Endothelial cell of hepatic sinusoid (primary cell): Measurements from ENCODE around the gene NIM1K.
"Not testable (repeated sequence)": the region's sequence is repeated elsewhere in the genome, so short reads cannot be mapped to it uniquely, and the experiment has no call there.

Experiments
- in situ Hi-C: cut with HindIII; loops from 2 replicates; pipeline ENCODE4 v1.10.0; 2017; ENCODE audit warnings: low sequenced_read_pairs

NIM1K gene

DNA sequence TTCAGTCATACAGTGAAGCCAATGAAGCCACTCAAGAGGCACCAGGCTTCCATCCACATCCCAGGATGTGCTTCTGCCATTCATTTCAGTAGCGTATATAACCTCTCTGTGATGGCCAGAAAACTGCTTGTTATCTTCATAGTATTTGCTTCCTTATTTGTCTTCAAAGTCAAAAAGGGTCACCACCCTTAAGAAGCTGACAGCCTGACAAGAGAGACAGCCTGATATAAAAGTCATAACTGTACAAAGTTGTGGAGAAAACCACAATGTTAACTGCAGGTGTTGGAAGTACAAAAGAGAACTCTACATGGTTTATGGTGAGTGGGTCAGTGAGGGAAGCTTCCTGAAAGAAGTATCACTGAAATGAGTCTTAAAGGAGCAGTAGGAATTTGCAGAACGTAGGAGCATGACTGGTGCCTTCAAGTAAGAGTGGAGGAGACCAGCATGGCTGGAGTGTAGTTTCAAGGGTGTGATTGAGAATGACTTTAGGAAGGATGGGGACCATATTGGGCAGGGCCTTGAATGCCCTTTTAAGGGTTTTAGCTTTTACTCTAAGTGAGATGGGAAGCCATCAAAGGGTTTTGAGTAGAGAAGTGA, 33.7 kb downstream of the NIM1K start:
- in situ Hi-C loops: no loop called here

DNA sequence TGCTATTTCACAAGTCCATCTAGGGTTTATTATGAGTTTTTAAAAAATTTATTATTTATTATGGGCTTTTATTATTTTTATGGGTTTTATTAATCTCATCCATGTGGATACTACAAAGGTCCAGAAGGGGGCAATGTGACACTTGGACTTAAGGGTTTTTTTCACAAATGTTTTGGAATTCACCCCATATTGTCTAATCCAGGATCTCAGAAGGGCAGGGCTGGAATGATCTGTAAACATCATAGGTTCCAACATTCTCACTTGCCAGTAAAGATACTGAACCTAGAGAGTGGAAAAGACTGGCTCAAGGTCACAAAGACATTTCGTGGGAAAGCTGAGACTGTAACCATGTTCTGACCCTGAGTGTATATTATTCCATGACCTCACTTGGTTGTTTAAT, 35.6 kb downstream of the NIM1K start:
- in situ Hi-C loops: no loop called here

DNA sequence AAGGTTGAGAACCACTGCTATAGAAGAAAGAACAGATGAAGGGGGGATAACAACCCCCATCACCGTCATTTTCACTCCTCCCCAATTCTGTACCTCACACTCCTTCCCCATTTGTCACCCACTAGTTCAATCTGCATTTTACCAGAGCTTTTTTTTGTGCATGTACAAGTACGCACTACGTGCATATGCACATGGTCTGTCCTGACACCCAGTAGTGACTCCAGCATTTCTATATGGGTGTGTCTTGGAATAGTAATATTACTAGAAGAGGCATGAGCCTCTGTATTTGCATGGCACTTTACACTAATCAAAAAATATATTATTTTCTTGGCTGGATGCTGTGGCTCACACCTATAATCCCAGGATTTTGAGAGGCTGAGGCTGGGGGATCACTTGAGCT, 38.7 kb downstream of the NIM1K start:
- in situ Hi-C loops: no loop called here

DNA sequence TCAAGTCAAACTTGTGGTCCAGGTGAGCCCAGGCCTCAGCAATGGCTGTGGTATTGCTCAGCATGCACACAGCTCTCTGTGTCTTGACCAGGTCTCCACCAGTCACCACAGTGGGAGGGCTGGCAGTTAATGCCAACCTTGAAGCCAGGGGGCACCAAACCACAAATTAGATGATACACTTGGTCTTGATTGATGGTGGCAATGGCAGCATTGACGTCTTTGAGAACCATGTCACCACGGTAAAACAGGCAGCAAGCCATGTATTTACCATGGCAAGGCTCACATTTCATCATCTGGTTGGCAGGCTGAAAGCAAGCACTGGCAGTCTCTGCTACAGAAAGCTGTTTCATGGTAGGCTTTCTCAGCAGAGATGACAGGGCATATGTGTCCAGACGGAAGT, 40.0 kb downstream of the NIM1K start:
- in situ Hi-C loops: no loop called here

DNA sequence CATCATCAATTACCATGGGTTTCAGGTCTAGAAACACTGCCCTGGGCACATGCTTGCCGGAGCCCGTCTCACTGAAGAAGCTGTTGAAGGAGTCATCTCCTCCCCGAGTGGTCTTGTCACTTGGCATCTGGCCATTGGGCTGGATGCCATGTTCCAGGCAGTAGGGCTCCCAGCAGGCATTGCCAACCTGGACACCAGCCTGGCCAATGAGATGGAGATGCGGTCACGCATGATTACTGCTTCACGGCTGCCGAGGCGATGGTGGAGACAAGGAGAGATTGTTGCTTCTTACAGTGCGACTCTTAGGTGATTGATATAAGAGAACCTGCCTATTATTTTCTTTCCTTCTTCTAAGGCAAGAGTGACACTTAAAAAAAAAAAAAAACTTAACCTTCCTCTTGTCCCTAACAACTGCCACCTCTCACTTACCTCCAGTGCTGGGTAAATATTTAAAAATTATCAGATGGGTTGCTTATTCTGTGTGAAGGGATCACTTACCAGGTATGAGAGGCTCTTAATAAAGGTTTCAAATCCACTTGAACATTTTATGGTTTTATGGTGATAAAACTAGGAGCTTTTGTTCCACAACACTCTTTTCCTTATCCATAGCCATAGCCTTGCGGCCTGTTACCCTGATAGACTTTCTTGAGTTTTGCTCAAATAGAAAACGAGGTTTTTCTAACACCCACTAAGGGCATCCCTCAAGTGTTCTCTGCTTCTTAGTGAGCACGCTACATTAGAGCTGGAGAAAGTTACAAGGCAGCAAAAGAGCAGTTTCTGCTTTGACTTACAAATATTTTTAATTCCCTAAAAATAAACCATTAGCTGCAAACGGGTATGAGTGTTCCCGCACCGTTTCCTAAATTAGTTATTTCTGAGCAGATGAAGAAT, 41.2 kb downstream of the NIM1K start:
- in situ Hi-C loops: no loop called here

DNA sequence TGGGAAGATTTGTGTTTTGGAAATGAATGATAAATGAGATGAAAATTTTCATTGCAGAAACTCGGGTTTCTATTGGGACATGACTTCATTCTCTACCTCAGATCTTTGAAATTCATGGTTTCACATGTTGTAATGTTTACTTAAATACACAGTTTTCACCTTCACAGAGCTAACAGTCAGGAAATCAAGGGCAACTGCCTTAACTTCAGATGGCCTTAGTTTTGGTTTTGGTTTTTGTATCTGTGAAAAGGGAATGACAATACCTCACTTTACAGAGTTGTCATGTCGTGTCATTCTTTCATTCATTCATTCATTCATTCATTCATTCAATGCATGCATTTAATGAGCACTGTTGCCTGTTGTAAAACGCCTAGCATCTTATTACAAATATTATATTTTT, 41.9 kb downstream of the NIM1K start:
- in situ Hi-C loops: no loop called here

DNA sequence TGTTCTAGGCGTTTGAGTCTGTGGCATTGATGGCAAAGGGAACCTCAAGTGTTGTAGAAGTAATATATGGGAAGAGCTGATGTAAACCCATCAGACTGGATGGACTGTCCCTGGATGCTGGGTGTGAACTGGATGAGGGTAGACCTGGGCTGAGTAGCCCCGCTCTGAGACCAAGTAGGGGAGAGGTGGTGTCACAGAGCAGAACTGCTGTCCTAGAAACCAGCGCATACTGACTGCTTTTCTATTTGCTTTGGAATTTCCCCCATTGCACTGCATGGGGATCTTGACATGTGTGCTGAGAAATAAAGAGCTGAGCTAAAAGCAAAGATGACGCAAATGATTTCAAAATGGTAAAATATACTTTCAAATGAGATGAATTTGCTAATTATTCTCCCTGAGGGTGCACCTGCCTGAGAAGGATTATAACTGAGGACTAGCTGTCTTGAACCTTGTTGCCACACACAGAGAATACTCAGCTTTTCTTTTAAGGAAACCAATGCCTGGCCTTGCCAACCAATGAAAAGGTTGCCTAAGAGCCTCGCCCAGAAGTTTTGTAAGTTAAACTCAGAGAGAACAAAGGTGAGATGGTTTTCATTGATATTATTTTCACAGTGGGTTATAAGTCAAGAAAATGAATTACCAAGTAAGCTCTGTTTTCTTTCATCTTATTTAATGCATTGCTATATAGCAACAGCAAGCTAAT, 44.8 kb downstream of the NIM1K start:
- in situ Hi-C loops: no loop called here

DNA sequence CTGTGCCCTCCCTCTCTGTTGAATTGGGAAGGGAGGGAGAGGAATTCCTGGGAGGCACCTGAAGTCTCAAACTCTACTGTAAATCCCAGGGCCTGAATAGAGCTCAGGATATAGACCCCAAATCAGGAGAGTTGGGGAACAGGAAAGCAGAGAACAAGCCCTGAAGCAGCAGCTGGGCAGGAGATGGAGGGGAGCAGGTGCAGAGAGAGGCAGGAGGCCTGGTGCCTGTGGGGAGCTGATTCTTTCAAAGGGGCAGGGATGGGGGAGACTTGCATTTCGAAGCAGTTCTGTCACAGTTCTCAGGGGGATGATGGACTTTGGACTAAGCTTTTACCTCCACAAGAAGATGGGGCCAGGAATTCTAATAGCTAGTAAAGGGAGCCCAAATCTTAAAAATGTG, 50.2 kb downstream of the NIM1K start:
- in situ Hi-C loops: no loop called here

DNA sequence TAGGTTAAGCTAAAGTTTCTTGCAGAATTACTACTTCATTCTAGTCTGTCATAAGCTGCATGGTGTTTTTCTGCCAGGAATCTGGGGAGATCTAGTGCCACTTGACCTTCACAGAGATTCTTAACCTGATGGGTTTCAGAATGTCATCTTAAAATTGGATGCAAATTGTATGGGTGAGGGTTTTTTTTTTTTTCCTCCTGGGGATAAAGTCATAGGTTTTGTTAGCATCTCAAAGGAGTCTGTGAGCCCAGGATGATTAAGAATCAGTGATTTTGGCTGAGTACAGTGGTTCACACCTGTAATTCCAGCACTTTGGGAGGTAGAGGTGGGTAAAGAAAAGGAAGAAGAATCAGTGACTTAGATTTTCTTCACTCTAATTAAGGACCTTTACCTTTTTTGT, 51.2 kb downstream of the NIM1K start:
- in situ Hi-C loops: no loop called here

DNA sequence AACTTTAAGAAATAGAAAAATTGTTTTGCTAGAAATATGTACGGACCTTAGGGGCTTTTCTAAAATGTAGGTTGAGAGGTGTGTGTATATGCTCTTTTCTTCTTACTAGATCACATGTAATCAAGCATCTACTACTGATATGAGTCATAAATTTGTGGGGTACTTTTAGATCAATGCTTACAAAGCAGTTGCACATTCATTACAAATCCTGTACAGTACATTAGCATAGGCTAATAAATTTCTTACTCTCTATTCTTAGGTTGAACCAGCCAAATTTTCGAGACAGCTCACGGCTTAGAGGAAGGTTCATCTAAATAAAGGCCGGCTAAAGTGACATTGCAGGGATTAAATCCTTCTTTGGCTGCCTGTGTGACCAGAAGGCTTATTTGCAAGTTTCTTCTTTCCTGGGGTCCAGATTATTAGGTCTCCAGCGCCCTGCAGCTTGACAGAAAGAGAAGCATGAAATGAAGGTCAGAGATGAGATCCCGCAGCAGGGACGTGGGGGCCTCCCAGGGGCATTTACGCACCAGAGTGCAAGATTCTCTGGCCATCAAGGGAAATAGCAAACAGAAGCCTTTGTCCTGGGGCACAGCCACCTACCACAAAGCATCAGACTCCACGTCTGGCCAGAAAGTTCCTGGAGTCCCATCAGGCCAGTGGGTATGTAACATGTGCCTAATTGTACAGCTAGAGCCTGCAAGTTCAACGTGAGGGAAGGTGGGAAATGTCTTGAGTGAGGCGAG, 53.0 kb downstream of the NIM1K start:
- in situ Hi-C loops: no loop called here

DNA sequence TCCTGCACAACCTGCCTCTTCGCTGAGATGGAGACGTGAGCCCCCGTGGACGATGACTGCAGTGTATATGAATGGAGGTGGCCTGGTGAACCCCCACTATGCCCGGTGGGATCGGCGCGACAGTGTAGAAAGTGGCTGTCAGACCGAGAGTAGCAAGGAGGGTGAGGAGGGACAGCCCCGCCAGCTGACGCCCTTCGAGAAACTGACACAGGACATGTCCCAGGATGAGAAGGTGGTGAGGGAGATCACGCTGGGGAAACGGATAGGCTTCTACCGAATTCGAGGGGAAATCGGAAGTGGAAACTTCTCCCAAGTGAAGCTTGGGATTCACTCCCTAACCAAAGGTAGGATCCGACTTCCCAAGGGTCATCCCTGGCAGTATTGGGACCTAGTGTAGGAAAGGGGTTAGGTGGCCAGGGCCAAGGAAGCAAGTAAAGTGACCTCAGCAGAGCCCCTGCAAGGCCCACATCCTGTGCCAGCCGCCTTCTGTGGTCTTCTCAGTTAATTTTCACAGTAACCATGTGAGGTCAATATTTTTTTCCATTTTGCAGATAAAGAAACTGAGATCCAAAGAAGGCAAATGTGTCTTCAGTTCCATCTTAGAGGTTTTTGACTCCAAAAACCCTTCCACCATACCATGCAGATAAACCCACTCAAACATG, 53.8 kb downstream of the NIM1K start:
- in situ Hi-C loops: no loop called here

DNA sequence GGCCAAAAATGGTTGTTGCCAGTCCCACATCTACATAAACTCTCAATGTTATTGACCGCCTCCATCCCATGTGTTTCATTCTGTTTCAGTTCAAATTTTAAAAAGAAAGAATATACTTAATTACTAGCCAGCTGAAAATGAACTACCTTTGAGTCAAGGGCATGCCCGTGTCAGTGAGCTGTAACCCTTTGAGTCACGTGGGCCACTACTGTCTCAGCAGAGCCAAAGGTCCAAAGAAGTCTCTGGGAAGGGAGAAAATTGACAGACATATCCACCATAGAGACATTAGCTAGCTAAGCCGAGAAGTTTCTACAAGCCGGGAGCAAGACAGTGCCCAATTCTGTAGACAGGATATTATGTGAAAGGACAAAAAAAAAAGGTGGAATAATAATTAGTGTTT, 59.7 kb downstream of the NIM1K start:
- in situ Hi-C loops: no loop called here

DNA sequence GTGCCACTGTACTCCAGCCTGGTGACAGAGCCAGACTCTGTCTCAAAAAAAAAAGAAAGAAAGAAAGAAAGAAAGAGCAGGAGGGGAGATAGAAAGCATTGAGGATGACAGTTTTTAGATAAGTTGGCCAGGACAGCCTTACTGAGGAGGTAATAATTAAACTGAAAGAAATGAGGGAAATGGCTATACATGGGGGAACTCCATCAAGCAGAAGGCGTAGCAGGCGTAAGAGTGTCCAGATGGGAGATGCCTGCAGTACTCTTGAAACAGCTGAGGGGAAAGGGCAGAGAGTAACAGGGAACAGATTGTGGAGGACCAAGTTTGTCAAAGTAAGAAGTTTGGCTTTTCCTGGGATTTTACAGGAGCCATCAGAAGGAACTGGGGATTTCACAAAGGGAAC, 63.7 kb downstream of the NIM1K start:
- in situ Hi-C loops: no loop called here

DNA sequence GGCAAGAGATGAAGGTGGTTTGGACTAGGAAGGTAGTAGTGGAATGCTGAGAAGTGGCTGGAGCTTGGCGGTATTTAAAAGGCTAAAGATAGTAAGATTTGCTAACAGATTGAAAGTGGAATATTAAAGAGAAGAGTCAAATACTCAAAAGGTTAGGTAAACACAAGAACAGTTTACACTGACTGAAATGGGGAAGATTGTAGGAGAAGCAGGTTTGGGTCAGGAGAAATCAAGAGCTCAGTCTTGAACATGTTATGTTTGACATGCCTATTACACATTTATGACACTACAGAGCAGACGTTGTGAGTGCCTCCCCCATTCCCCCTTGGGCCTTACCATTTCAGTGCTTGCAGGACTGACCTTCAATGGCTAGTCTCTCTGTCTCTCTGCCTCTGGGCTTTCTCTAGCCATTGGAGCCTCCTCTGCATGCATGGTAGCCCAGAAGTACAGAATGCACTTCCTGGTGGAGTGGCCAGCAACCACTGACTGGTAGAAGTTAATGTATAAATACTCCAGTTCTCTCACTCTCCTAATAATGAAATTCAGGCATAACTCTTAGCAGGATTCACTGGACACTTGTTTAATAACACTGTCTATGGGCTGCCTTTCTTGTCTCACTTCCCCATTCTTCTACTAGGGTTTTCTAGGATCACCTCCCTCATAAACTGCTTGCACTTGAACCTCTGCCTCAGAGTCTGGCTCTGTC, 64.4 kb downstream of the NIM1K start:
- in situ Hi-C loops: no loop called here

DNA sequence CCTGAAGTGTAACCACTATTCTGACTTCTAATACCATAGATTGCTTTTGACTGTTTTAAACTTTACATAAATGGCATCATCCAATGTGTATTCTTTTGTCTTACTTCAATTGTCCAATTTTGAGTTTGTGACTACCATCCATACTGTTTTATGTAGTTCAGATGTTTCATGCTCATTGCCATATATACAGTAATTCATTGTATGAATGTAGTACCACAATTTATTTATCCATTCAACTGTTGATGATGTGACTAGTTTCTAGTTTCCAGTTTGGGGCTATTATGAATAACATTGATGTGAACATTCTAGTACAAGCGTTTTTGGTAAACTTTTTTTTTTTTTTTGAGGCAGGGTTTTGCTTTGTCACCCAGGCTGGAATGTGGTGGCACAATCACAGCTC, 66.1 kb downstream of the NIM1K start:
- in situ Hi-C loops: no loop called here

DNA sequence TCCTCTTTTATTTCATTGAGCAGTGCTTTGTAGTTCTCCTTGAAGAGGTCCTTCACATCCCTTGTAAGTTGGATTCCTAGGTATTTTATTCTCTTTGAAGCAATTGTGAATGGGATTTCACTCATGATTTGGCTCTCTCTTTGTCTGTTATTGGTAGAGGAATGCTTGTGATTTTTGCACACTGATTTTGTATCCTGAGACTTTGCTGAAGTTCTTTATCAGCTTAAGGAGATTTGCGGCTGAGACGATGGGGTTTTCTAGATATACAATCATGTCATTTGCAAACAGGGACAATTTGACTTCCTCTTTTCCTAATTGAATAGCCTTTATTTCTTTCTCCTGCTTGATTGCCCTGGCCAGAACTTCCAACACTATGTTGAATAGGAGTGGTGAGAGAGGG, 70.2 kb downstream of the NIM1K start:
- in situ Hi-C loops: not testable (repeated sequence)

DNA sequence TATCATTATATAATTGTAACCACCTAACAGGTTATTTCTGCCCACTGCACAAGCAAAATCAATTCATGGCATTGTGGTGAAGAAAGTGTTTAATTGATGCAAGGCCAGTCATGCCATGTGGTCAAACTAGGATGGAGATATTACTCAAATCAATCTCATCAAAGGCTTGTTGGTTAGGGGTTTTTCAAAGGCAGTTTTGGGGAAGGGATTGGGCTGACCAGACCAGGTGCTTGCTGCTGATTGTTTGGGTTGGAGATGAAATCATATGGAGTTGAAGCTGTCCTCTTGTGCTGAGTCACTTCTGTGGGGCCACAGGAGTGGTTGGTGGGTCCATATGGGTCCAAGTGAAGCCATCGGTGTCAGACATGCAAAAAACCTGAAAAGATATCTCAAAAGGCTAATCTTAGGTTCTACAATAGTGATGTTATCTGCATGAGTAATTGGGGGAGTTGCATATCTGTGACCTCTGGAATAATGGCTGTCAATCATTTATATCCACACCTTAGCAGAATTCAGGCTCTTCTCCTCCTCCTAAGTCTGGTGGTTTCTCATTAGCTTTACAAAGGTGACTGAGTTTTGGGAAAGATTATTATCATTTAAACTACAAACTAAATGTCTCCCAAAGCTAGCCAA, 76.3 kb downstream of the NIM1K start:
- in situ Hi-C loops: no loop called here

DNA sequence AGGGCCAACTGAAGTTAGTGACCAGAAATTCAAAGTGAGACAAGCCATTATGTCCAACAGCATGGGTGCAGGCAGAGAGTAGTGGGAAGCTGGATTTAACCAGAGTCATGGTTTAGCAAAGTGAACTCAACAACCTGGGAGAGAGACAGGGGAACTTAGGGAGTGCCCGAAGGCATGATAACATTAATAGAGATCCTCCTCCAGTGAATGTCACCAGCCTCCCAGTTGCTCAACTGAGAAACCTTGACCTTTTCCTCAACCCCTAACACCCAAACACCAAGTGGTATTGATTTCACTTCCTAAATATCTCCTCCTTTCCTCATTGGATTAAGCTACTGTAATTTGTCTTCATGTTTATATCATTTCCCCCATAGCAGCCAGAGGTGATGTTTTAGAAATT, 78.6 kb downstream of the NIM1K start:
- in situ Hi-C loops: no loop called here

DNA sequence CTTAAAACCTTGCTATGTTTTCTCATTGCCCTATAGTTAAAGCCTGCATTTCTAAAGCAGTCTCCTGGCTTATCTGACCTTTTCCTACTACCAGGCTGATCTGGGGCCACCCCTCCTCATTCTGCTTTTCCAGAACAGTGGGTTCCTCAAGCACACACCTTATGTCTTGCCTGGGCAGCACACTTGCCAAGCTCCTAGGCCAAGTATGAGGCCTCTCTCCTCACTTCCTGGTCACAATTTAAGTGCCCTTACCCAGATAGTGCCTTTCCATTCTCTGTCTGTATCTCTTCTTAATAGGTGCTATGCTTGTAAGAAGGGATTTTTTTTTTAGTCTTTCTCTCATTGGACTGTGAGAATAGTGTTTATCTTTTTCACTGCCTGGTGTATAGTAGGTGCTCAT, 81.5 kb downstream of the NIM1K start:
- in situ Hi-C loops: no loop called here
